Transverse colon (tissue), 4 donors: ENCODE measurements around the gene EYS. TPM values are rescaled to one million over a fixed set of nuclear protein-coding genes. Genes with fewer than 3 reads are reported as not detected.

Experiments
- DNase-seq: peaks from one replicate; pipeline ENCODE4 v3.0.0-alpha.2; 2019
- H3K27ac ChIP-seq, 4 donors: fragments of 200-600 bp; sonication (generic); 2 replicates each; pipeline ENCODE4 v1.5.1; 2016 to 2018; ENCODE audit warnings: inconsistent platforms in 4 of 4
- H3K27me3 ChIP-seq: fragments of 200-600 bp; sonication (generic); 2 replicates; pipeline ENCODE4 v1.5.1; 2017; ENCODE audit warnings: inconsistent platforms
- H3K36me3 ChIP-seq, 4 donors: fragments of 200-600 bp; sonication (generic); 2 replicates each; pipeline ENCODE4 v1.5.1; 2017 to 2019; ENCODE audit warnings: inconsistent platforms in 4 of 4
- H3K4me1 ChIP-seq, 4 donors: fragments of 200-600 bp; sonication (generic); 2 replicates each; pipeline ENCODE4 v1.5.1; 2017 to 2020; ENCODE audit warnings: inconsistent platforms in 4 of 4
- H3K4me3 ChIP-seq, 4 donors: fragments of 200-600 bp; sonication (generic); 1 replicate in 1 of 4; 2 replicates in 3 of 4; pipeline versions ENCODE4 v1.5.1 to v1.6.1; 2017 to 2019; ENCODE audit warnings: inconsistent platforms in 4 of 4
- H3K9me3 ChIP-seq, 2 donors: fragments of 200-600 bp; sonication (generic); 2 replicates each; pipeline ENCODE4 v1.5.1; 2017 to 2019; ENCODE audit warnings: inconsistent platforms in 2 of 2
- EP300 ChIP-seq: sonication (generic); formaldehyde crosslinking; IDR thresholded peaks from one replicate; pipeline ENCODE4 v1.6.1; 2017; ENCODE audit warnings: antibody characterized with exemption, low read depth
- POLR2A ChIP-seq: fragments of 450-650 bp; IDR thresholded peaks from one replicate; pipeline ENCODE4 v1.6.1; 2016; ENCODE audit warnings: antibody characterized with exemption, mild to moderate bottlenecking, moderate library complexity
- POLR2AphosphoS5 ChIP-seq, 3 donors: sonication (generic); formaldehyde crosslinking; IDR thresholded peaks; one replicate each; pipeline ENCODE4 v1.6.1; 2016; ENCODE audit warnings: antibody characterized with exemption in 3 of 3
- WGBS, 2 donors: methylation state at CpG; one replicate each; pipeline ENCODE4 v1.1.5; 2018; ENCODE audit warnings: low coverage in 1 of 2; 5-methylcytosine and 5-hydroxymethylcytosine counted together
- in situ Hi-C, 4 donors: fragments of 200-750 bp; cut with MboI; loops; one replicate each; pipeline versions ENCODE4 v1.15.0 to v1.15.1; 2017; ENCODE audit warnings: low sequenced_read_pairs in 3 of 4, low pct_ligation_motif_present in 1 of 4, low pct_unique_long_range_greater_than_20kb in 1 of 4
- intact Hi-C: fragments of 100-400 bp; cut with DNase I; formaldehyde crosslinking; loops from one replicate; pipeline ENCODE4 v1.15.1; 2023; ENCODE audit warnings: low total_unique reads
- total RNA-seq, 4 donors: library from RNA; depleted of rRNA; stranded (reverse); fragments of >200 nt; gene quantifications; one replicate each; pipeline ENCODE4 v1.1.0, GENCODE V29; 2016
- TF ChIP-seq, protein P1 (sequence below), 5 experiments: fragments of 200-600 bp in 3 of 5; fragments of 450-650 bp in 2 of 5; sonication (generic) in 3 of 5; IDR thresholded peaks; 1 replicate in 2 of 5; 2 replicates in 3 of 5; pipeline ENCODE4 v1.5.1; 2016 to 2017; ENCODE audit warnings: antibody characterized with exemption in 5 of 5, inconsistent platforms in 3 of 5, mild to moderate bottlenecking in 2 of 5, moderate library complexity in 1 of 5

Gene EYS
- total RNA-seq, 4 donors from 2014 or later, result 0.41 TPM; not detected in 3

DNA sequence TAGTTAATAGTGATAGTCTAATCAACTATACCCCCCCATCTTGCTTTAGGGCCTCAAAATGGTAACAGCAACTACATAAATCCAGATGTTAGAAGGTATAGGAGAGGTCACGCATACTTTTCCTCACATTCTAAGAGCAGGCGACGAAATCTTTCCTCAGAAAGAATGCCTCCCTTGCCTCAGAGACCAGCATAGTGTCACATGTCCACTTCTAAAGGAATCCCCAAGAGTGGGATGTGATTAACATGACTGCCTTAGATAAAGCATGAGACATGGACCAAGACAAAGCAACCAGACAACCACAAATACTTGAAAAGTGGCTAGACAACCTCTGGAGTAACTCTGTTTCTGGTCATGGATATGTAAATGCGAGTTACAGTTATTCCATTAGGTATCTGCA is 710.7 kb downstream of the EYS start:
- Histone ChIP-seq H3K4me1 (no peaks in the 10 kb centered on the region), H3K27ac (no peak overlapping the region), H3K36me3 (no peaks in the 10 kb centered on the region), H3K4me3 (no peak overlapping the region), H3K9me3 (no peaks in the 10 kb centered on the region), H3K27me3 (no peaks in the 10 kb centered on the region)
- no peak for TF ChIP-seq EP300
- TF ChIP-seq POLR2AphosphoS5 (IDR thresholded peaks at IDR 0.05), result no peak
- no peak for TF ChIP-seq POLR2A
- in situ Hi-C loops, result no loop called here
- WGBS, 2 donors, result 67 to 89% methylated on average over 1 to 4 of the region's 4 CpGs
- intact Hi-C loops, result no loop called here
- no peak for DNase-seq

DNA sequence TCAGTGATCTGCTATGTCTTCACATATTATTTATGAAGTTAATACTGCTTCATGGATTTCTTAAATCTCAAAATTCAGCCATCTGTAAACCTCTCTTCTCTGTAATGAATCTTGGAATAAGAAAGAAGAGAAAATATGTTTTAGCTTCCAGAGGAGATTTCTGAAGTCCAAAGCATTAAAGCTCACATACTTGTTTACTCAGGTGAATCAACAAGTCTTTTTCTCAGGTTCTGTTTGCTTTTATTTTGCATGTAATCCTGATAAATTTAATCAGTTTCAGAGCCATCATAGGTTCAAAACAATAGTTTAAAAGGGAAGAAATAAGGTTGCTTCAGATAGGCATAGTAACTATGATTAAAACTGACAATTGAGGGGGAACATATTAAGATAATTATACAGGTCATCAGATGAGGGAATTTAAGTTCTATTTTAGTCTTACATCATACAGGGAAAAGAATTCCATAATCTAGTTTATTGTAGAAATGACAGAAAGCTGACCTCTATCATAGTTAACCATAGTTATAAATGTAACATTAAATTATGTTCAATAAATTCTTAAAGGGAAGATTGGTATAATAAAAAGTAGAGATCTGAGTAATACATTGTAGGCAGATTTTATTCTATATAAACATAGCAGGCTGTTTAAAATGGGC is 716.2 kb downstream of the EYS start:
- TF ChIP-seq, protein P1, sequence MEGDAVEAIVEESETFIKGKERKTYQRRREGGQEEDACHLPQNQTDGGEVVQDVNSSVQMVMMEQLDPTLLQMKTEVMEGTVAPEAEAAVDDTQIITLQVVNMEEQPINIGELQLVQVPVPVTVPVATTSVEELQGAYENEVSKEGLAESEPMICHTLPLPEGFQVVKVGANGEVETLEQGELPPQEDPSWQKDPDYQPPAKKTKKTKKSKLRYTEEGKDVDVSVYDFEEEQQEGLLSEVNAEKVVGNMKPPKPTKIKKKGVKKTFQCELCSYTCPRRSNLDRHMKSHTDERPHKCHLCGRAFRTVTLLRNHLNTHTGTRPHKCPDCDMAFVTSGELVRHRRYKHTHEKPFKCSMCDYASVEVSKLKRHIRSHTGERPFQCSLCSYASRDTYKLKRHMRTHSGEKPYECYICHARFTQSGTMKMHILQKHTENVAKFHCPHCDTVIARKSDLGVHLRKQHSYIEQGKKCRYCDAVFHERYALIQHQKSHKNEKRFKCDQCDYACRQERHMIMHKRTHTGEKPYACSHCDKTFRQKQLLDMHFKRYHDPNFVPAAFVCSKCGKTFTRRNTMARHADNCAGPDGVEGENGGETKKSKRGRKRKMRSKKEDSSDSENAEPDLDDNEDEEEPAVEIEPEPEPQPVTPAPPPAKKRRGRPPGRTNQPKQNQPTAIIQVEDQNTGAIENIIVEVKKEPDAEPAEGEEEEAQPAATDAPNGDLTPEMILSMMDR (IDR thresholded peaks at IDR 0.05), result no peak
- TF ChIP-seq POLR2A (no peak), EP300 (no peak), POLR2AphosphoS5 (IDR thresholded peaks at IDR 0.05) (no peak)

DNA sequence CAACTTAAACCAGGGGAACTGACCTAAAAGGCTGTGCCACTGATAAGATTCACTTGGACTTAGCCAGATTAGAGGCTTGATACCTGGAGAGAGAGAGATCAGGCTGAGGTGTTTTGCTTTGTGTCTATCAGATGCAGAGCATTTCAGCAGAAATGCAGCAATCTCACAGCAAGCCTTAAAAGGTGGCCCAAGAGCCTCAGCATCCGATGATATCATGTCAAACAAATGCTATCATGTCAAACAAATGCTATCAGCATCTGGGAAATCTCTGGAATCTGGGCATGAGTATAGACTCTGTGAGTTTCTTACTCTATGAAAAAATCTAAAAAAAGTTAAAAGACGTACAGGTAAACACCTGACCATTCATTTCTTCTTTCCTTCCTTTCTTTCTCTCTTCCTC is 718.9 kb downstream of the EYS start:
- H3K27me3 ChIP-seq, result no peaks in the 10 kb centered on the region
- no peak for DNase-seq
- no peak for TF ChIP-seq EP300
- TF ChIP-seq POLR2AphosphoS5 (IDR thresholded peaks at IDR 0.05), result no peak
- TF ChIP-seq, protein P1 (IDR thresholded peaks at IDR 0.05), result no peak
- no peak for TF ChIP-seq POLR2A
- no peak overlapping the region for H3K27ac ChIP-seq
- H3K36me3 ChIP-seq, result no peaks in the 10 kb centered on the region
- H3K4me1 ChIP-seq, result no peaks in the 10 kb centered on the region
- intact Hi-C loops (no loop called here), in situ Hi-C loops (no loop called here)
- no peak overlapping the region for H3K4me3 ChIP-seq
- H3K9me3 ChIP-seq, result no peaks in the 10 kb centered on the region
- 49 to 56% methylated on average over 2 of the region's 2 CpGs for WGBS, 2 donors

More for the DNA sequence above, 716.2 kb downstream of the EYS start:
- Histone ChIP-seq H3K4me3 (no peak overlapping the region), H3K36me3 (no peaks in the 10 kb centered on the region), H3K4me1 (no peaks in the 10 kb centered on the region), H3K27me3 (no peaks in the 10 kb centered on the region), H3K9me3 (no peaks in the 10 kb centered on the region), H3K27ac (no peak overlapping the region)
- intact Hi-C loops (no loop called here), in situ Hi-C loops (no loop called here)
- no peak for DNase-seq

DNA sequence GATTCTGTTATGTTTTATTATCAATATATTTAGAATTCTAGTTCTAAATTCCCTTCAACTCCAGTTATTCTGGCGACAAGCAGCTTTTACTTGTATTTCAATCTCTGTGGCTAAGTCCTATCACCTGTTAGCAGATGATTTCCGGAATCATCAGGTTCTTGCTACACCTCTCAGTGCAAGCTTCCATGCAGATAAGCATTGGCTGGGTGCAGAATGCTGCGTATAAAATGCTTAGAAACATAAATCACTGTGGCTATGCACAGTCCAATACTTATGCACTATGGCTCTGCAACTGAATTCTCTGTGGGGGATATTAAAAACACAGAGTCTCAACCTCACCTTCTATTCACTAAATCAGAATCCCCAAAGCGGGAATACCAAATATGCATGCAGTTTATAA is 720.0 kb downstream of the EYS start:
- no peak overlapping the region for H3K4me3 ChIP-seq
- H3K27me3 ChIP-seq, result no peaks in the 10 kb centered on the region
- DNase-seq, result no peak
- no peak for TF ChIP-seq POLR2AphosphoS5 (IDR thresholded peaks at IDR 0.05)
- no peak for TF ChIP-seq POLR2A
- TF ChIP-seq, protein P1 (IDR thresholded peaks at IDR 0.05), result no peak
- no peak for TF ChIP-seq EP300
- WGBS, 2 donors, result 90% methylated on average over 3 to 4 of the region's 4 CpGs
- in situ Hi-C loops (no loop called here), intact Hi-C loops (no loop called here)
- H3K36me3 ChIP-seq, result no peaks in the 10 kb centered on the region
- H3K27ac ChIP-seq, result no peak overlapping the region
- H3K9me3 ChIP-seq, result no peaks in the 10 kb centered on the region
- H3K4me1 ChIP-seq, result no peaks in the 10 kb centered on the region

DNA sequence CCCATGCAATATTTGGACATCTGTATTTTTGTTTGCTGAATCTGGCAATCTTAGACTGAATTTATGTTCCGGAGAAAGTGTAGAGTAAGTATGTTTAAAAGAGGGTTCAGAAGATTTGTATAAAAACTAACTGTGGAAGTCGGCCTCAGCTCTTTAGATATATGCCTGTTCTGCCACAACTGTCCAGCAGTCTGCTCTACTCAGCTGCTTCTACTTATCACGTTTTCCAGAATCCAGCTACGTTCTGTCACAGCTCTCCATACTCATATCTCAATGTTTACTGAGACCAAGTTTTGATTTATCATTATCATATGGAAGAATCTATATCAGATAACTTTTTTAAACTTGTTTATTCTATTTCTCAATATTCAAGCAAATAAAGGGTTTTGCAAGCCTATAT is 721.3 kb downstream of the EYS start:
- DNase-seq, result no peak
- 48 to 50% methylated on average over 4 of the region's 4 CpGs for WGBS, 2 donors
- no peaks in the 10 kb centered on the region for H3K36me3 ChIP-seq
- in situ Hi-C loops, result no loop called here
- intact Hi-C loops, result no loop called here
- no peaks in the 10 kb centered on the region for H3K27me3 ChIP-seq
- no peaks in the 10 kb centered on the region for H3K4me1 ChIP-seq
- no peak overlapping the region for H3K4me3 ChIP-seq
- TF ChIP-seq EP300, result no peak
- TF ChIP-seq POLR2AphosphoS5 (IDR thresholded peaks at IDR 0.05), result no peak
- TF ChIP-seq, protein P1 (IDR thresholded peaks at IDR 0.05), result no peak
- TF ChIP-seq POLR2A, result no peak
- H3K27ac ChIP-seq, result no peak overlapping the region
- no peaks in the 10 kb centered on the region for H3K9me3 ChIP-seq
